Measurements from ENCODE around the gene DSTYK.

The DSTYK gene

DNA sequence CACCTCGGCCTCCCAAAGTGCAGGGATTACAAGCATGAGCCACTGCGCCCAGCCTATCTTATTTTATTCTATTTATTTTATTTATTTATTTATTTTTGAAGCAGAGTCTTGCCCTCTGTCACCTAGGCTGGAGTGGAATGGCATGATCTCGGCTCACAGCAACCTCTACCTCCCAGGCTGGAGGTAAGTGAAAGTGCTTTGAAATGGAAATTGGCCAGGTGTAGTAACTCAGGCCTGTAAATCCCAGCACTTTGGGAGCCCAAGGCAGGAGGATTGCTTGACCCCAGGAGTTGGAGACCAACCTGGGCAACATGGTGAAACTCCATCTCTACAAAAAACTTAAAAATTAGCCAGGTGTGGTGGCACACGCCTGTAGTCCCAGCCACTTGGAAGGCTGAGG is 5.1 kb upstream of the DSTYK start (continued):
- TF ChIP-seq, protein P1, sequence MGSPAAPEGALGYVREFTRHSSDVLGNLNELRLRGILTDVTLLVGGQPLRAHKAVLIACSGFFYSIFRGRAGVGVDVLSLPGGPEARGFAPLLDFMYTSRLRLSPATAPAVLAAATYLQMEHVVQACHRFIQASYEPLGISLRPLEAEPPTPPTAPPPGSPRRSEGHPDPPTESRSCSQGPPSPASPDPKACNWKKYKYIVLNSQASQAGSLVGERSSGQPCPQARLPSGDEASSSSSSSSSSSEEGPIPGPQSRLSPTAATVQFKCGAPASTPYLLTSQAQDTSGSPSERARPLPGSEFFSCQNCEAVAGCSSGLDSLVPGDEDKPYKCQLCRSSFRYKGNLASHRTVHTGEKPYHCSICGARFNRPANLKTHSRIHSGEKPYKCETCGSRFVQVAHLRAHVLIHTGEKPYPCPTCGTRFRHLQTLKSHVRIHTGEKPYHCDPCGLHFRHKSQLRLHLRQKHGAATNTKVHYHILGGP (tag by site-specific recombination; IDR thresholded peaks at IDR 0.05): no peak
- TF ChIP-seq, protein P2, sequence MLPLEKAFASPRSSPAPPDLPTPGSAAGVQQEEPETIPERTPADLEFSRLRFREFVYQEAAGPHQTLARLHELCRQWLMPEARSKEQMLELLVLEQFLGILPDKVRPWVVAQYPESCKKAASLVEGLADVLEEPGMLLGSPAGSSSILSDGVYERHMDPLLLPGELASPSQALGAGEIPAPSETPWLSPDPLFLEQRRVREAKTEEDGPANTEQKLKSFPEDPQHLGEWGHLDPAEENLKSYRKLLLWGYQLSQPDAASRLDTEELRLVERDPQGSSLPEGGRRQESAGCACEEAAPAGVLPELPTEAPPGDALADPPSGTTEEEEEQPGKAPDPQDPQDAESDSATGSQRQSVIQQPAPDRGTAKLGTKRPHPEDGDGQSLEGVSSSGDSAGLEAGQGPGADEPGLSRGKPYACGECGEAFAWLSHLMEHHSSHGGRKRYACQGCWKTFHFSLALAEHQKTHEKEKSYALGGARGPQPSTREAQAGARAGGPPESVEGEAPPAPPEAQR (tag by site-specific recombination; IDR thresholded peaks at IDR 0.05): no peak

DNA sequence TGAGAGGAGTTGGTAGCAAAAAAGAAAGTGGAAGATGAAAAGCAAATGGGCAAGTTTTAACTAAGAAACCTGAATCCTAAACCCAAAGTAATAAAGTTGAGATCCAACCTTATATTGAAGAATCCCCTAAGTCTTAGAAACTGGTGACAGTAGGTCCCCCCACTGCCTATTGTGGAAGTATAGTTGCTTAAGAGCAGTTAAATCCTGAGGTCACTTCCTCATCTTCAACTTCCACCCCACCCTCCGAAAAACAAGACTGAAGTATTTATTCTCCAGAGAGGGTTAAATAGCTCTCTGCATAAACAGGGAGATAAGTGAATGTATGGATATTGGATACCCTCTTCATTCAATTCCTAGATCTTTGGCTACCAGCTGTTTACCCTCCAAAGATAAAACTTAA is 3.3 kb upstream of the DSTYK start:
- no peak overlapping the region for H3K27ac ChIP-seq (ENCODE audit: extremely low read depth, low read depth, low read length)
- no peaks in the 10 kb centered on the region for H3K4me1 ChIP-seq (ENCODE audit: control insufficient read depth, insufficient read depth, low read length)
- POLR2A ChIA-PET: interaction anchor here (0.7 kb wide), 1 partner anchor 8 kb away, joined by 3 read pairs; no protein-coding TSS in a partner anchor
- H3K4me3 ChIP-seq (ENCODE audit: low read depth, low read length): no peak overlapping the region
- CTCF ChIA-PET: interaction anchor here (1.0 kb wide), 2 partner anchors 15 to 140 kb away, joined by 3 read pairs; no protein-coding TSS in a partner anchor
- H3K36me3 ChIP-seq (ENCODE audit: control insufficient read depth in 2 of 2, insufficient read depth in 1 of 2, low read length in 2 of 2): no peaks in the 10 kb centered on the region
- H3K9me3 ChIP-seq (ENCODE audit: control insufficient read depth, insufficient read depth, low read depth, low read length): no peaks in the 10 kb centered on the region
- TF ChIP-seq ZNF555 (tag by site-specific recombination; conservative IDR thresholded peaks at IDR 0.05) (no peak), ZNF629 (tag by site-specific recombination; IDR thresholded peaks at IDR 0.05) (0 out of 2 replicates have a peak, but pooled peaks have one; percentile 15), ZNF211 (tag by site-specific recombination; IDR thresholded peaks at IDR 0.05; ENCODE audit: low read depth) (no peak), ZNF221 (tag by site-specific recombination; IDR thresholded peaks at IDR 0.05; ENCODE audit: borderline replicate concordance) (no peak)
- TF ChIP-seq, protein P3, sequence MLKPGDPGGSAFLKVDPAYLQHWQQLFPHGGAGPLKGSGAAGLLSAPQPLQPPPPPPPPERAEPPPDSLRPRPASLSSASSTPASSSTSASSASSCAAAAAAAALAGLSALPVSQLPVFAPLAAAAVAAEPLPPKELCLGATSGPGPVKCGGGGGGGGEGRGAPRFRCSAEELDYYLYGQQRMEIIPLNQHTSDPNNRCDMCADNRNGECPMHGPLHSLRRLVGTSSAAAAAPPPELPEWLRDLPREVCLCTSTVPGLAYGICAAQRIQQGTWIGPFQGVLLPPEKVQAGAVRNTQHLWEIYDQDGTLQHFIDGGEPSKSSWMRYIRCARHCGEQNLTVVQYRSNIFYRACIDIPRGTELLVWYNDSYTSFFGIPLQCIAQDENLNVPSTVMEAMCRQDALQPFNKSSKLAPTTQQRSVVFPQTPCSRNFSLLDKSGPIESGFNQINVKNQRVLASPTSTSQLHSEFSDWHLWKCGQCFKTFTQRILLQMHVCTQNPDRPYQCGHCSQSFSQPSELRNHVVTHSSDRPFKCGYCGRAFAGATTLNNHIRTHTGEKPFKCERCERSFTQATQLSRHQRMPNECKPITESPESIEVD (tag by site-specific recombination; IDR thresholded peaks at IDR 0.05): 0 out of 2 replicates have a peak, but pooled peaks have one; percentile 23

DNA sequence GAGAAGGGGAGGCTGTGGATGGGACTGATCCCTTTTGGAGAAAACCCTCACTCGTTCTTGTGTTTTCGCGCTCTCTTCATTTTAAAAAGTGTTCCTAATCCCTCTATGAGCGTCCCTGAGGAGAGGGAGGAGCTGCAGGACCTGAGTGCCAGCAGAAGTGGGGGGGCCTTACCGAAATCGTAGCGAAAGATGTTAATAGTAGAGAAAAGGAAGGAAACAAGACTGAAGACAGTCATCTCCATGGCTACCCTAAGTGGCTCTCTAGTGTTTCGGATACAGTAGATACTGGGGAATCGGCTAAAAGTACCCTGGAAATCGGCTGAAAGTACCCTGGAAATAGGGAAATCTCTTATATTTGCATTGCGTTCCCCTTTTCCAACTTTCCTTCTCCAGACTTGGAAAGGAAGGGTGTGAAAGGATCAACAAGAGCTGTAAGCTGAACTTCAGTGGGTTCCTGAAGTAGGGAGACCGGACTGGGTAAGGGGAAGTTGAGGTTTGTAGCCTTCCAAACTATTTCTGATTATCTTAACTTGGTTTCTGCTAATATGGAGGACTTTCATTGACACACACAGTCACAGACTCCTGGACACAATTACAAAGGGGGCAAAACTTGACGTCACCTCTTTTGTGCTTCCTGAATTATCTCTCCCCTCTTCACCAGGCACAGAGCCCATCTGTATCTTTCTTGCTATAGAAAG is 486 bp upstream of the DSTYK start:
- Histone ChIP-seq H3K27ac (ENCODE audit: extremely low read depth, low read depth, low read length) (no peak overlapping the region; the same call in 1 of the 2 replicates), H3K4me1 (ENCODE audit: control insufficient read depth, insufficient read depth, low read length) (peaks cover 3% of the 10 kb centered on the region; the same call in 1 of the 2 replicates), H3K36me3 (ENCODE audit: control insufficient read depth in 2 of 2, insufficient read depth in 1 of 2, low read length in 2 of 2) (no peaks in the 10 kb centered on the region), H3K4me3 (ENCODE audit: low read depth, low read length) (peak overlapping the region; percentile 88), H3K9me3 (ENCODE audit: control insufficient read depth, insufficient read depth, low read depth, low read length) (no peaks in the 10 kb centered on the region)
- ChIA-PET POLR2A (interaction anchor here (1.9 kb wide), 1 partner anchor 90 kb away, joined by 5 read pairs; the partner anchor contains the start of gene RBBP5), CTCF (interaction anchor here (0.8 to 0.9 kb wide), 2 partner anchors 16 to 47 kb away, joined by 3 read pairs; no protein-coding TSS in a partner anchor)
- no peak for TF ChIP-seq BCL11A (tag by site-specific recombination; IDR thresholded peaks at IDR 0.05; ENCODE audit: low read depth)
- no peak for TF ChIP-seq ZNF146 (tag by site-specific recombination; IDR thresholded peaks at IDR 0.05)
- TF ChIP-seq ZNF248 (tag by site-specific recombination; IDR thresholded peaks at IDR 0.05): no peak
- TF ChIP-seq ZBTB7A (tag by site-specific recombination; IDR thresholded peaks at IDR 0.05; ENCODE audit: low read depth): no peak
- no peak for TF ChIP-seq ZNF133 (tag by site-specific recombination; IDR thresholded peaks at IDR 0.05)
- 0 out of 2 replicates have a peak, but pooled peaks have one; percentile 3 for TF ChIP-seq ZNF514 (tag by site-specific recombination; IDR thresholded peaks at IDR 0.05)
- no peak for TF ChIP-seq ZNF677 (tag by site-specific recombination; IDR thresholded peaks at IDR 0.05)
- no peak for TF ChIP-seq ZNF23 (tag by site-specific recombination; IDR thresholded peaks at IDR 0.05; ENCODE audit: borderline replicate concordance)
- TF ChIP-seq, protein P3 (tag by site-specific recombination; IDR thresholded peaks at IDR 0.05): no peak
- TF ChIP-seq, protein P4, sequence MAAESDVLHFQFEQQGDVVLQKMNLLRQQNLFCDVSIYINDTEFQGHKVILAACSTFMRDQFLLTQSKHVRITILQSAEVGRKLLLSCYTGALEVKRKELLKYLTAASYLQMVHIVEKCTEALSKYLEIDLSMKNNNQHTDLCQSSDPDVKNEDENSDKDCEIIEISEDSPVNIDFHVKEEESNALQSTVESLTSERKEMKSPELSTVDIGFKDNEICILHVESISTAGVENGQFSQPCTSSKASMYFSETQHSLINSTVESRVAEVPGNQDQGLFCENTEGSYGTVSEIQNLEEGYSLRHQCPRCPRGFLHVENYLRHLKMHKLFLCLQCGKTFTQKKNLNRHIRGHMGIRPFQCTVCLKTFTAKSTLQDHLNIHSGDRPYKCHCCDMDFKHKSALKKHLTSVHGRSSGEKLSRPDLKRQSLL (tag by site-specific recombination; IDR thresholded peaks at IDR 0.05): no peak
- TF ChIP-seq ZNF571 (tag by site-specific recombination; IDR thresholded peaks at IDR 0.05): no peak
- no peak for TF ChIP-seq ZNF175 (tag by site-specific recombination; IDR thresholded peaks at IDR 0.05)
- TF ChIP-seq ZNF510 (tag by site-specific recombination; IDR thresholded peaks at IDR 0.05; ENCODE audit: insufficient replicate concordance): no peak
- TF ChIP-seq GLIS1 (tag by site-specific recombination; IDR thresholded peaks at IDR 0.05): no peak
- TF ChIP-seq ZNF791 (tag by site-specific recombination; IDR thresholded peaks at IDR 0.05): no peak
- TF ChIP-seq MEIS1 (CRISPR knock-in tag; IDR thresholded peaks at IDR 0.05; ENCODE audit: borderline replicate concordance): no peak
- TF ChIP-seq PRDM1 (tag by site-specific recombination; IDR thresholded peaks at IDR 0.05): peak; percentile 50
- TF ChIP-seq ZNF521 (tag by site-specific recombination; IDR thresholded peaks at IDR 0.05): no peak

All from HEK293 (cell line).